ENCODE results near the gene CYGB. TPM values are rescaled to one million over a fixed set of nuclear protein-coding genes. Genes with fewer than 3 reads are reported as not detected.

Gene CYGB
- total and polyA plus RNA-seq, 4 donors: 0.83 to 7.8 (median 1.4) TPM

DNA sequence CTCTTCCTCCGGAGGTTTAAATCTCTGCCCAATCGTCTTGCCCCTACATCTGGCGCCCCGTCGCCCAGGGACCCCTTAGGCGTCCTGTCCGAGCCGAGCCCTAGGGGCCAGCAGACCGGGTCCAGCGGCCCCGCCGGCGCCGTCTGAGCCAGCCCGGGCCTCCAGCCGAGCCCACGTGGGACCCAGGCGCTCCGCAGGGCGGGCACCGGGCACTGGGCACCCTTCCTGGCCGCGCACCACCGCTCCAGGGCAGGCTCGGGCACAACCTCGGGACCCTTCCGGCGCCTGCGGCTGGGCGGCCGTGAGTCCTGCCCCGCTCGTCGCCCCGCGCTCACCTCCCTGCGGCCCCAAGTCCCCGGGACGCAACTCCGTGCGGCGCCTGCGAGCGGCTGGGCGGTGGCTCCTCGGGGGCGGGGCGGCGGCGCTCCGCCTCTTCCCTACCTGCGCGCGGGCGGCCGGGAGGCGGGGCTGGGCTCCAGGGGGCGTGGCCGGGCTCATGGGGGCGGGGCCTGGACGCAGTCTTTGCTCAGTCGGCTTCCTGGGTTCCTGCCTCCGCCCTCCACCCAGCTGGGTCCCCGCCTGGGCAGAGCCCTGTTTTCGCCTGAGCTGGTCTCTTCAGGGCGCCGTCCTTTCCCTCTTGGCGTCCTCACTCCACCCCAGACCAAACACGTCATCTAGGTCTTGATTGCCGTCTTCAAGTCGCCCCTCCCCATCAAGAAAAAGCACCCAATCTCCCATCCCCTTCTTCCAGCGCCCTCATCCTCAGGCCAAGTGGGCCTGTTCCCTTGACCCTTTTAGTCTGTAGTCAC, 36.3 kb downstream of the CYGB start, which contains the start of gene RHBDF2:
Gene RHBDF2 (minus strand): TSS at position 406 of the 809 bp plus-strand sequence. CDS start 19,899 bp downstream, outside the sequence.
- no peaks in the 10 kb centered on the region for H3K27me3 ChIP-seq (ENCODE audit: control insufficient read depth in 4 of 4, insufficient read depth in 4 of 4, low read length in 3 of 4)
- peak; percentile 99 for DNase-seq (ENCODE audit: low spot score)
- H3K4me1 ChIP-seq (ENCODE audit: control insufficient read depth in 4 of 4, insufficient read depth in 4 of 4, low read length in 3 of 4): peaks cover 10 to 44% (median 24%) of the 10 kb centered on the region in 4 donors
- H3K36me3 ChIP-seq (ENCODE audit: control insufficient read depth in 4 of 4, insufficient read depth in 3 of 4, low read depth in 1 of 4, low read length in 3 of 4): no peaks in the 10 kb centered on the region
- 2% methylated on average over 72 of the region's 72 CpGs for WGBS
- TF ChIP-seq NR2F2 (IDR thresholded peaks at IDR 0.05) (no peak), TAF1 (conservative IDR thresholded peaks at IDR 0.05) (no peak), SP1 (IDR thresholded peaks at IDR 0.05) (no peak), JUND (IDR thresholded peaks at IDR 0.05) (no peak)
- TF ChIP-seq, protein P1, sequence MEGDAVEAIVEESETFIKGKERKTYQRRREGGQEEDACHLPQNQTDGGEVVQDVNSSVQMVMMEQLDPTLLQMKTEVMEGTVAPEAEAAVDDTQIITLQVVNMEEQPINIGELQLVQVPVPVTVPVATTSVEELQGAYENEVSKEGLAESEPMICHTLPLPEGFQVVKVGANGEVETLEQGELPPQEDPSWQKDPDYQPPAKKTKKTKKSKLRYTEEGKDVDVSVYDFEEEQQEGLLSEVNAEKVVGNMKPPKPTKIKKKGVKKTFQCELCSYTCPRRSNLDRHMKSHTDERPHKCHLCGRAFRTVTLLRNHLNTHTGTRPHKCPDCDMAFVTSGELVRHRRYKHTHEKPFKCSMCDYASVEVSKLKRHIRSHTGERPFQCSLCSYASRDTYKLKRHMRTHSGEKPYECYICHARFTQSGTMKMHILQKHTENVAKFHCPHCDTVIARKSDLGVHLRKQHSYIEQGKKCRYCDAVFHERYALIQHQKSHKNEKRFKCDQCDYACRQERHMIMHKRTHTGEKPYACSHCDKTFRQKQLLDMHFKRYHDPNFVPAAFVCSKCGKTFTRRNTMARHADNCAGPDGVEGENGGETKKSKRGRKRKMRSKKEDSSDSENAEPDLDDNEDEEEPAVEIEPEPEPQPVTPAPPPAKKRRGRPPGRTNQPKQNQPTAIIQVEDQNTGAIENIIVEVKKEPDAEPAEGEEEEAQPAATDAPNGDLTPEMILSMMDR (IDR thresholded peaks at IDR 0.05; ENCODE audit: low read depth, low read length, missing input control): no peak
- TF ChIP-seq, protein P2, sequence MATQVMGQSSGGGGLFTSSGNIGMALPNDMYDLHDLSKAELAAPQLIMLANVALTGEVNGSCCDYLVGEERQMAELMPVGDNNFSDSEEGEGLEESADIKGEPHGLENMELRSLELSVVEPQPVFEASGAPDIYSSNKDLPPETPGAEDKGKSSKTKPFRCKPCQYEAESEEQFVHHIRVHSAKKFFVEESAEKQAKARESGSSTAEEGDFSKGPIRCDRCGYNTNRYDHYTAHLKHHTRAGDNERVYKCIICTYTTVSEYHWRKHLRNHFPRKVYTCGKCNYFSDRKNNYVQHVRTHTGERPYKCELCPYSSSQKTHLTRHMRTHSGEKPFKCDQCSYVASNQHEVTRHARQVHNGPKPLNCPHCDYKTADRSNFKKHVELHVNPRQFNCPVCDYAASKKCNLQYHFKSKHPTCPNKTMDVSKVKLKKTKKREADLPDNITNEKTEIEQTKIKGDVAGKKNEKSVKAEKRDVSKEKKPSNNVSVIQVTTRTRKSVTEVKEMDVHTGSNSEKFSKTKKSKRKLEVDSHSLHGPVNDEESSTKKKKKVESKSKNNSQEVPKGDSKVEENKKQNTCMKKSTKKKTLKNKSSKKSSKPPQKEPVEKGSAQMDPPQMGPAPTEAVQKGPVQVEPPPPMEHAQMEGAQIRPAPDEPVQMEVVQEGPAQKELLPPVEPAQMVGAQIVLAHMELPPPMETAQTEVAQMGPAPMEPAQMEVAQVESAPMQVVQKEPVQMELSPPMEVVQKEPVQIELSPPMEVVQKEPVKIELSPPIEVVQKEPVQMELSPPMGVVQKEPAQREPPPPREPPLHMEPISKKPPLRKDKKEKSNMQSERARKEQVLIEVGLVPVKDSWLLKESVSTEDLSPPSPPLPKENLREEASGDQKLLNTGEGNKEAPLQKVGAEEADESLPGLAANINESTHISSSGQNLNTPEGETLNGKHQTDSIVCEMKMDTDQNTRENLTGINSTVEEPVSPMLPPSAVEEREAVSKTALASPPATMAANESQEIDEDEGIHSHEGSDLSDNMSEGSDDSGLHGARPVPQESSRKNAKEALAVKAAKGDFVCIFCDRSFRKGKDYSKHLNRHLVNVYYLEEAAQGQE (IDR thresholded peaks at IDR 0.05): no peak
- TF ChIP-seq, protein P3, sequence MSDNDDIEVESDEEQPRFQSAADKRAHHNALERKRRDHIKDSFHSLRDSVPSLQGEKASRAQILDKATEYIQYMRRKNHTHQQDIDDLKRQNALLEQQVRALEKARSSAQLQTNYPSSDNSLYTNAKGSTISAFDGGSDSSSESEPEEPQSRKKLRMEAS (IDR thresholded peaks at IDR 0.05): no peak
- peak within 1 kb of the TSS; percentile 53 to 84 (median 65) for H3K4me3 ChIP-seq (ENCODE audit: low read depth in 1 of 3, low read length in 3 of 3)
- peak within 1 kb of the TSS; percentile 26 to 32 for H3K9ac ChIP-seq (ENCODE audit: low read depth in 1 of 2, low read length in 2 of 2)
- no peaks in the 10 kb centered on the region for H3K9me3 ChIP-seq (ENCODE audit: control insufficient read depth in 4 of 4, low read length in 3 of 4)
- H3K27ac ChIP-seq (ENCODE audit: low read depth in 1 of 2, low read length in 2 of 2): peak within 1 kb of the TSS; percentile 64 to 86

DNA sequence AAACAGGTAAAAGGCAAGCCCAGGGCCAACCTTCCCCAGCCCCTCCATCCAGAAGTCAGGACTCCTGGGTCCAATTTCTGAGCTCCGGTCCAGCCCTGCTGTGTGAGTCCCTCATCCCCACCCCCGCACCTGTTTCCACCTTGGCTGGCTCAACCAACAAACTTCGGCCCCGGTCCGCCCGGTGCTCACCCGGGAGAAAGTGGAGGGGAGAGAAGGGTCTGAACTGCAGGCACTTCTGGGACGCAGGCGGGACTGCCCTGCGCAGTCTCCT, 36.8 kb downstream of the CYGB start:
- Histone ChIP-seq H3K4me1 (ENCODE audit: control insufficient read depth in 4 of 4, insufficient read depth in 4 of 4, low read length in 3 of 4) (peaks cover 10 to 44% (median 24%) of the 10 kb centered on the region in 4 donors), H3K27me3 (ENCODE audit: control insufficient read depth in 4 of 4, insufficient read depth in 4 of 4, low read length in 3 of 4) (no peaks in the 10 kb centered on the region), H3K27ac (ENCODE audit: low read depth in 1 of 2, low read length in 2 of 2) (peak overlapping the region; percentile 64 to 86), H3K9me3 (ENCODE audit: control insufficient read depth in 4 of 4, low read length in 3 of 4) (no peaks in the 10 kb centered on the region), H3K9ac (ENCODE audit: low read depth in 1 of 2, low read length in 2 of 2) (peak overlapping the region; percentile 26 to 32), H3K4me3 (ENCODE audit: low read depth in 1 of 3, low read length in 3 of 3) (peak overlapping the region; percentile 53 to 84 (median 65)), H3K36me3 (ENCODE audit: control insufficient read depth in 4 of 4, insufficient read depth in 3 of 4, low read depth in 1 of 4, low read length in 3 of 4) (no peaks in the 10 kb centered on the region)
- no peak for DNase-seq (ENCODE audit: low spot score)
- WGBS: 9% methylated on average over 10 of the region's 10 CpGs
- TF ChIP-seq, protein P1 (IDR thresholded peaks at IDR 0.05; ENCODE audit: low read depth, low read length, missing input control): no peak
- TF ChIP-seq YY1 (IDR thresholded peaks at IDR 0.05): no peak
- TF ChIP-seq, protein P4, sequence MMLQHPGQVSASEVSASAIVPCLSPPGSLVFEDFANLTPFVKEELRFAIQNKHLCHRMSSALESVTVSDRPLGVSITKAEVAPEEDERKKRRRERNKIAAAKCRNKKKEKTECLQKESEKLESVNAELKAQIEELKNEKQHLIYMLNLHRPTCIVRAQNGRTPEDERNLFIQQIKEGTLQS (IDR thresholded peaks at IDR 0.05): no peak
- no peak for TF ChIP-seq SP1 (IDR thresholded peaks at IDR 0.05)
- TF ChIP-seq, protein P3 (IDR thresholded peaks at IDR 0.05): no peak
- TF ChIP-seq HNF4A (conservative IDR thresholded peaks at IDR 0.05): no peak
- no peak for TF ChIP-seq TAF1 (conservative IDR thresholded peaks at IDR 0.05)
- TF ChIP-seq EGR1 (IDR thresholded peaks at IDR 0.05; ENCODE audit: low read depth in 2 of 2): no peak
- TF ChIP-seq GABPA (IDR thresholded peaks at IDR 0.05 in 1 of 2, conservative IDR thresholded peaks at IDR 0.05 in 1 of 2): no peak
- TF ChIP-seq, protein P2 (IDR thresholded peaks at IDR 0.05): no peak
- TF ChIP-seq FOXA2 (IDR thresholded peaks at IDR 0.05): no peak
- TF ChIP-seq RAD21 (IDR thresholded peaks at IDR 0.05): no peak
- TF ChIP-seq NR2F2 (IDR thresholded peaks at IDR 0.05): no peak
- no peak for TF ChIP-seq RXRA (IDR thresholded peaks at IDR 0.05)
- TF ChIP-seq FOXA1 (IDR thresholded peaks at IDR 0.05): no peak
- TF ChIP-seq HNF4G (IDR thresholded peaks at IDR 0.05): no peak
- no peak for TF ChIP-seq JUND (IDR thresholded peaks at IDR 0.05)
